SK-N-SH (cell line): Measurements from ENCODE around the gene INTS14. TPM values are rescaled to one million over a fixed set of nuclear protein-coding genes. Genes with fewer than 3 reads are reported as not detected.

Experiments used
- CTCF ChIA-PET: fragments of 300-600, 350-600 bp; formaldehyde crosslinking; extraction: SDS; loops from one replicate; lab custom pipeline; 2021; lab: Yijun Ruan, JAX
- POLR2A ChIA-PET: fragments of 350-600 bp; sonication (Branson Sonifier 250); formaldehyde crosslinking; extraction: SDS; loops from one replicate; lab custom pipeline; 2020; ENCODE audit warnings: antibody characterized with exemption, inconsistent platforms; lab: Yijun Ruan, JAX
- DNase-seq: peaks from one replicate; pipeline ENCODE4 v3.0.0; 2012
- H2AFZ ChIP-seq: fragments of 200-600 bp; sonication (generic); 2 replicates; pipeline ENCODE4 v1.8.1; 2016; ENCODE audit warnings: antibody characterized with exemption, mild to moderate bottlenecking, low read depth
- H3F3A ChIP-seq: fragments of 200-600 bp; sonication (generic); replicated peaks from 2 replicates; pipeline ENCODE3; 2016; ENCODE audit warnings: antibody characterized with exemption, mild to moderate bottlenecking; ENCODE audit not compliant: insufficient read depth
- H3K27ac ChIP-seq, 2 experiments: fragments of 200-500 bp in 1 of 2; fragments of 200-600 bp in 1 of 2; sonication (Bioruptor generic) in 1 of 2; sonication (generic), shearing (Covaris generic) in 1 of 2; 2 replicates each; pipeline versions ENCODE4 v1.5.1 to v1.6.1; 2014 to 2016; ENCODE audit warnings: low read depth in 2 of 2, inconsistent platforms in 1 of 2, low read length in 1 of 2, mild to moderate bottlenecking in 1 of 2, mixed read lengths in 1 of 2
- H3K27me3 ChIP-seq: fragments of 200-600 bp; sonication (generic), shearing (Covaris generic); 2 replicates; pipeline ENCODE4 v1.6.1; 2016; ENCODE audit warnings: mixed run types; ENCODE audit not compliant: insufficient read depth
- H3K36me3 ChIP-seq, 2 experiments: fragments of 200-500 bp in 1 of 2; fragments of 200-600 bp in 1 of 2; sonication (Bioruptor generic) in 1 of 2; sonication (generic) in 1 of 2; replicated peaks in 1 of 2; 2 replicates each; pipeline versions ENCODE3 to v1.5.1; 2014 to 2016; ENCODE audit warnings: low read length in 1 of 2, mild to moderate bottlenecking in 1 of 2; ENCODE audit not compliant: insufficient read depth in 2 of 2, control insufficient read depth in 1 of 2
- H3K4me1 ChIP-seq, 2 experiments: fragments of 200-500 bp in 1 of 2; fragments of 200-600 bp in 1 of 2; sonication (Bioruptor generic) in 1 of 2; sonication (generic), shearing (Covaris generic) in 1 of 2; 2 replicates each; pipeline versions ENCODE4 v1.5.1 to v1.6.1; 2014 to 2016; ENCODE audit warnings: low read depth in 1 of 2, low read length in 1 of 2, mixed run types in 1 of 2; ENCODE audit not compliant: insufficient read depth in 2 of 2, control insufficient read depth in 1 of 2
- H3K4me2 ChIP-seq: fragments of 200-600 bp; sonication (generic), shearing (Covaris generic); 2 replicates; pipeline ENCODE4 v1.6.1; 2017; ENCODE audit warnings: mixed run types
- H3K4me3 ChIP-seq, 2 experiments: fragments of 200-500 bp in 1 of 2; fragments of 200-600 bp in 1 of 2; sonication (Bioruptor generic) in 1 of 2; sonication (generic), shearing (Covaris generic) in 1 of 2; 2 replicates each; pipeline versions ENCODE4 v1.5.1 to v1.8.1; 2014 to 2016; ENCODE audit warnings: low read depth in 2 of 2, inconsistent platforms in 1 of 2, low read length in 1 of 2, mild to moderate bottlenecking in 1 of 2, mixed read lengths in 1 of 2, moderate library complexity in 1 of 2
- H3K79me2 ChIP-seq: fragments of 200-600 bp; sonication (generic); 2 replicates; pipeline ENCODE4 v1.8.1; 2017; ENCODE audit warnings: mild to moderate bottlenecking; ENCODE audit not compliant: insufficient read depth
- H3K9ac ChIP-seq: fragments of 200-600 bp; sonication (generic); 2 replicates; pipeline ENCODE4 v1.6.1; 2017; ENCODE audit warnings: mixed run types
- H3K9me2 ChIP-seq: fragments of 200-600 bp; sonication (generic); 2 replicates; pipeline ENCODE4 v1.6.1; 2017; ENCODE audit warnings: mixed run types
- H3K9me3 ChIP-seq: fragments of 200-600 bp; sonication (generic); 2 replicates; pipeline ENCODE4 v1.6.1; 2017; ENCODE audit warnings: mixed run types, mild to moderate bottlenecking, moderate library complexity
- H4K20me1 ChIP-seq: fragments of 200-600 bp; sonication (generic); 2 replicates; pipeline ENCODE4 v1.6.1; 2017; ENCODE audit warnings: mild to moderate bottlenecking, mixed run types; ENCODE audit not compliant: insufficient read depth
- CHD2 ChIP-seq: fragments of 150-350 bp; IDR thresholded peaks from 2 replicates; pipeline ENCODE4 v1.6.1; 2018; ENCODE audit warnings: low read length; ENCODE audit not compliant: partially characterized antibody
- ELF1 ChIP-seq: IDR thresholded peaks from 2 replicates; pipeline ENCODE4 v1.4.0; 2012
- EP300 ChIP-seq, 2 experiments: IDR thresholded peaks; 2 replicates each; pipeline versions ENCODE4 v1.4.0 to v1.6.1; 2012; ENCODE audit warnings: borderline replicate concordance in 1 of 2, low read depth in 1 of 2, low read length in 1 of 2
- EZH2phosphoT487 ChIP-seq: fragments of 200-600 bp; sonication (generic); IDR thresholded peaks from 2 replicates; pipeline ENCODE4 v1.6.1; 2017; ENCODE audit warnings: low read depth, mixed run types, mild to moderate bottlenecking, antibody characterized with exemption, moderate library complexity, borderline replicate concordance
- GABPA ChIP-seq: IDR thresholded peaks from 2 replicates; pipeline ENCODE4 v1.4.0; 2012; ENCODE audit warnings: low read depth, mild to moderate bottlenecking
- GATA2 ChIP-seq: sonication (generic); formaldehyde crosslinking; IDR thresholded peaks from 2 replicates; pipeline ENCODE4 v1.5.0; 2020; ENCODE audit warnings: mild to moderate bottlenecking, missing genetic modification reagents
- MEF2A ChIP-seq: IDR thresholded peaks from 2 replicates; pipeline ENCODE4 v1.4.0; 2012; ENCODE audit warnings: low read depth, borderline replicate concordance
- MXI1 ChIP-seq: IDR thresholded peaks from 2 replicates; pipeline ENCODE4 v1.6.1; 2012; ENCODE audit warnings: mild to moderate bottlenecking, low read depth, low read length, improper control_type of control experiment
- NRF1 ChIP-seq: IDR thresholded peaks from 2 replicates; pipeline ENCODE4 v1.6.1; 2012; ENCODE audit warnings: low read depth, mild to moderate bottlenecking, low read length
- POLR2AphosphoS5 ChIP-seq: IDR thresholded peaks from 2 replicates; pipeline ENCODE4 v1.6.1; 2012; ENCODE audit warnings: low read depth, low read length
- RFX5 ChIP-seq: IDR thresholded peaks from 2 replicates; pipeline ENCODE4 v1.6.1; 2012; ENCODE audit warnings: mild to moderate bottlenecking, improper control_type of control experiment, low read length
- RXRA ChIP-seq: IDR thresholded peaks from 2 replicates; pipeline ENCODE4 v1.4.0; 2012; ENCODE audit warnings: low read depth, mild to moderate bottlenecking, borderline replicate concordance
- SMC3 ChIP-seq: IDR thresholded peaks from 2 replicates; pipeline ENCODE4 v1.6.1; 2012; ENCODE audit warnings: low read depth, low read length, improper control_type of control experiment
- ZBTB33 ChIP-seq: IDR thresholded peaks from 2 replicates; pipeline ENCODE4 v1.4.0; 2012; ENCODE audit warnings: low read depth, borderline replicate concordance
- WGBS: methylation state at CpG from one replicate; pipeline ENCODE4 v1.1.6; 2017; ENCODE audit warnings: low lambda C conversion rate; 5-methylcytosine and 5-hydroxymethylcytosine counted together
- polyA plus RNA-seq, 3 experiments: library from polyadenylated mRNA; depleted of rRNA; stranded (reverse); fragments of >200 nt; gene quantifications; 2 replicates each; pipeline ENCODE4 v1.2.3, GENCODE V29; 2012
- TF ChIP-seq, protein P1 (sequence below): fragments of 150-350 bp; IDR thresholded peaks from 2 replicates; pipeline ENCODE4 v1.6.1; 2016; ENCODE audit warnings: mild to moderate bottlenecking, low read depth, low read length

Gene INTS14
- polyA plus RNA-seq, 1 of the 3 experiments (the other 2 are of a cell fraction), result 44.9 TPM

DNA sequence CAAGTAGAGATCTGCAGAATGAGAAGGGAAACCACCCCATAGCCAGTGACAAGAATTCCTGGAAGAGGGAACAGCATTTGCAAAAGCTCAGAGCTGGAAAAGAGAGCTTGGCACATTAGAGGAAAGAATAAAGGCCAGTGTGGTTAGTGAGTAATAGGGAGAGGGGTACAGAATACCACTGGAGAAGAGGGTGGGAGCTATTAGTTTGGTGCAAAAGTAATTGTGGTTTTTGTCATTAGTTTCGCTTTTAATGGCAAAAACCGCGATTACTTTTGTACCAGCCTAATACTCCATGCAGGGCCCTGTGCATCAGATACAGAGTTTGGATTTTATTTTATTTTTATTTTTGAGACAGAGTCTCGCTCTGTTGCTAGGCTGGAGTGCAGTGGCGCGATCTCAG, 20.6 kb upstream of the INTS14 start:
- Histone ChIP-seq H3K27me3 (no peaks in the 10 kb centered on the region), H3K9ac (no peak overlapping the region), H3K9me2 (no peaks in the 10 kb centered on the region), H3K4me2 (no peak overlapping the region), H3K79me2 (no peaks in the 10 kb centered on the region), H4K20me1 (no peaks in the 10 kb centered on the region), H2AFZ (no peak overlapping the region; the same call in 1 of the 2 replicates), H3K4me1 (no peaks in the 10 kb centered on the region), H3K4me3 (no peak overlapping the region), H3K36me3 (no peaks in the 10 kb centered on the region), H3F3A (no peaks in the 10 kb centered on the region), H3K9me3 (no peaks in the 10 kb centered on the region), H3K27ac (no peak overlapping the region)
- ChIA-PET CTCF (interaction anchor here (0.6 to 1.6 kb wide), 4 partner anchors 10 to 206 kb away, joined by 3 to 5 read pairs (median 4); partner anchors contain the start of gene INTS14), POLR2A (no interaction called here)
- WGBS, result 95% methylated on average over 6 of the region's 6 CpGs
- TF ChIP-seq POLR2AphosphoS5 (no peak), ELF1 (no peak), GABPA (no peak), SMC3 (no peak), EP300 (IDR thresholded peaks at IDR 0.05; ENCODE audit: borderline replicate concordance in 1 of 2, low read depth in 1 of 2, low read length in 1 of 2) (no peak), RFX5 (no peak), GATA2 (CRISPR knock-in tag) (no peak), RXRA (no peak), CHD2 (no peak), NRF1 (no peak), MXI1 (no peak), EZH2phosphoT487 (no peak), ZBTB33 (no peak)
- TF ChIP-seq, protein P1, sequence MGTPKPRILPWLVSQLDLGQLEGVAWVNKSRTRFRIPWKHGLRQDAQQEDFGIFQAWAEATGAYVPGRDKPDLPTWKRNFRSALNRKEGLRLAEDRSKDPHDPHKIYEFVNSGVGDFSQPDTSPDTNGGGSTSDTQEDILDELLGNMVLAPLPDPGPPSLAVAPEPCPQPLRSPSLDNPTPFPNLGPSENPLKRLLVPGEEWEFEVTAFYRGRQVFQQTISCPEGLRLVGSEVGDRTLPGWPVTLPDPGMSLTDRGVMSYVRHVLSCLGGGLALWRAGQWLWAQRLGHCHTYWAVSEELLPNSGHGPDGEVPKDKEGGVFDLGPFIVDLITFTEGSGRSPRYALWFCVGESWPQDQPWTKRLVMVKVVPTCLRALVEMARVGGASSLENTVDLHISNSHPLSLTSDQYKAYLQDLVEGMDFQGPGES, result no peak
- DNase-seq, result no peak

GRCh38 chr15:65630760-65631159, 19.8 kb upstream of the INTS14 start:
- no peak for DNase-seq
- POLR2A ChIA-PET, result no interaction called here
- Histone ChIP-seq H3K9me3 (no peaks in the 10 kb centered on the region), H3K4me1 (no peaks in the 10 kb centered on the region), H2AFZ (no peak overlapping the region), H3K27ac (no peak overlapping the region), H3F3A (no peaks in the 10 kb centered on the region), H3K9me2 (no peaks in the 10 kb centered on the region), H3K27me3 (no peaks in the 10 kb centered on the region), H3K79me2 (no peaks in the 10 kb centered on the region), H3K4me2 (no peak overlapping the region), H3K9ac (no peak overlapping the region), H3K4me3 (no peak overlapping the region), H3K36me3 (peaks cover 0 to under 1% of the 10 kb centered on the region in 2 experiments), H4K20me1 (no peaks in the 10 kb centered on the region)
- 96% methylated on average over 5 of the region's 5 CpGs for WGBS
- CTCF ChIA-PET, result interaction anchor here (1.1 to 4.5 kb wide), 4 partner anchors 8 to 206 kb away, joined by 3 to 30 read pairs (median 5); partner anchors contain the start of gene INTS14
- TF ChIP-seq MEF2A (no peak), ELF1 (no peak)
- TF ChIP-seq, all 33 proteins: peak for 0
